Ascending aorta (tissue), 2 donors: ENCODE data around the gene NPIPB2. TPM values are rescaled to one million over a fixed set of nuclear protein-coding genes. Genes with fewer than 3 reads are reported as not detected.
"Not testable (repeated sequence)": the region's sequence is repeated elsewhere in the genome, so short reads cannot be mapped to it uniquely, and the experiment has no call there.

Source experiments
- DNase-seq, 2 donors: peaks; one replicate each; pipeline ENCODE4 v3.0.0-alpha.2; 2019; ENCODE audit warnings: low spot score in 2 of 2
- H3K27ac ChIP-seq, 2 donors: fragments of 200-600 bp; sonication (generic); one replicate each; pipeline ENCODE4 v1.5.1; 2016 to 2017; ENCODE audit warnings: mild to moderate bottlenecking in 1 of 2
- H3K27me3 ChIP-seq: fragments of 200-600 bp; sonication (generic); one replicate; pipeline ENCODE4 v1.5.1; 2017
- H3K36me3 ChIP-seq, 2 donors: fragments of 200-600 bp; sonication (generic); one replicate each; pipeline ENCODE4 v1.5.1; 2016
- H3K4me1 ChIP-seq, 2 donors: fragments of 200-600 bp; sonication (generic); one replicate each; pipeline ENCODE4 v1.5.1; 2016 to 2017; ENCODE audit warnings: mild to moderate bottlenecking in 1 of 2
- H3K4me3 ChIP-seq, 2 donors: fragments of 200-600 bp; sonication (generic); one replicate each; pipeline ENCODE4 v1.5.1; 2016 to 2017; ENCODE audit warnings: mild to moderate bottlenecking in 1 of 2
- H3K9me3 ChIP-seq, 2 donors: fragments of 200-600 bp; sonication (generic); one replicate each; pipeline ENCODE4 v1.5.1; 2016
- intact Hi-C: fragments of 100-400 bp; cut with DNase I; formaldehyde crosslinking; loops from one replicate; pipeline ENCODE4 v1.15.1; 2023
- total RNA-seq: library from RNA; depleted of rRNA; stranded (reverse); fragments of >200 nt; gene quantifications from one replicate; pipeline ENCODE4 v1.1.0, GENCODE V29; 2016
- TF ChIP-seq, protein P1 (sequence below), 3 experiments: fragments of 200-600 bp in 2 of 3; fragments of 450-650 bp in 1 of 3; sonication (generic) in 2 of 3; IDR thresholded peaks; one replicate each; pipeline ENCODE4 v1.5.1; 2016 to 2019; ENCODE audit warnings: antibody characterized with exemption in 3 of 3, mild to moderate bottlenecking in 1 of 3, moderate library complexity in 1 of 3

The NPIPB2 gene
- total RNA-seq, 1 donor from 2014 or later, result 28.1 TPM

DNA sequence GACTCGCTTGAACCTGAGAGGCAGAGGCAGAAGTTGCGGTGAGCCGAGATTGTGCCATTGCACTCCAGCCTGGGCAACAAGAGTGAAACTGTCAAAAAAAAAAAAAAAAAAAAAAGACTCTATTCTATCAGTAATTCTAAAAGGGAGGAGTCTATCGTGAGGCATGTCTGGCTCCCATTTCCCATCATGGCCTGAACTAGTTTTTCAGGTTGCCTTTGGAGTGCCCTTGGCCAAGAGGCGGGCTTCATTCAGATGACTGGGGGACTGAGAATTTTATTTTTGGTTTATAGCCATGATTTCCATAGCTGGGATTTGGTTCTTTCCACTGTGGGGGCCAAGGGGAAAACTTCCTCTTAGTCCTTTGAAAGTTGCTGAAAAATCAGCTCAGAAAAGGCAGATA is 31.2 kb upstream of the NPIPB2 start:
- Histone ChIP-seq H3K27me3 (no peaks in the 10 kb centered on the region), H3K36me3 (peaks cover 5 to 18% of the 10 kb centered on the region in 2 donors), H3K4me1 (peaks cover 0 to 8% of the 10 kb centered on the region in 2 donors), H3K9me3 (no peaks in the 10 kb centered on the region), H3K4me3 (no peak overlapping the region), H3K27ac (no peak overlapping the region)
- no peak for DNase-seq
- intact Hi-C loops, result no loop called here
- TF ChIP-seq, protein P1, sequence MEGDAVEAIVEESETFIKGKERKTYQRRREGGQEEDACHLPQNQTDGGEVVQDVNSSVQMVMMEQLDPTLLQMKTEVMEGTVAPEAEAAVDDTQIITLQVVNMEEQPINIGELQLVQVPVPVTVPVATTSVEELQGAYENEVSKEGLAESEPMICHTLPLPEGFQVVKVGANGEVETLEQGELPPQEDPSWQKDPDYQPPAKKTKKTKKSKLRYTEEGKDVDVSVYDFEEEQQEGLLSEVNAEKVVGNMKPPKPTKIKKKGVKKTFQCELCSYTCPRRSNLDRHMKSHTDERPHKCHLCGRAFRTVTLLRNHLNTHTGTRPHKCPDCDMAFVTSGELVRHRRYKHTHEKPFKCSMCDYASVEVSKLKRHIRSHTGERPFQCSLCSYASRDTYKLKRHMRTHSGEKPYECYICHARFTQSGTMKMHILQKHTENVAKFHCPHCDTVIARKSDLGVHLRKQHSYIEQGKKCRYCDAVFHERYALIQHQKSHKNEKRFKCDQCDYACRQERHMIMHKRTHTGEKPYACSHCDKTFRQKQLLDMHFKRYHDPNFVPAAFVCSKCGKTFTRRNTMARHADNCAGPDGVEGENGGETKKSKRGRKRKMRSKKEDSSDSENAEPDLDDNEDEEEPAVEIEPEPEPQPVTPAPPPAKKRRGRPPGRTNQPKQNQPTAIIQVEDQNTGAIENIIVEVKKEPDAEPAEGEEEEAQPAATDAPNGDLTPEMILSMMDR (IDR thresholded peaks at IDR 0.05), result no peak

DNA sequence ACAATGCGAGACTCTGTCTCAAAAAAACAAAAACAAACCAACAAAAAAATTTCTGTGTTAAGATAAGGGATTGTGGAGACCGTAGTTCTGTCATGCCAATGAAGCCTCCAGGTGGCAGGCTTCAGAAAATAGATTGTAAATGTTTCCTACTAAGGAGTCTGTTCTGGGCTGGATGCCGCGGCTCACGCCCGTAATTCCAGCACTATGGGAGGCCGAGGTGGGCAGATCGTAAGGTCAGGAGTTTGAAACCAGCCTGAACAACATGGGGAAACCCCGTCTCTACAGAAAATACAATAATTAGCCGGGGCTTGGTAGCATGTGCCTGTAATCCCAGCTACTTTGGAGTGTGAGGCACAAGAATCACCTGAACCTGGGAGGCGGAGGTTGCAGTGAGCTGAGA is 30.3 kb upstream of the NPIPB2 start:
- Histone ChIP-seq H3K4me3 (no peak overlapping the region), H3K4me1 (peaks cover 0 to 8% of the 10 kb centered on the region in 2 donors), H3K27ac (no peak overlapping the region), H3K27me3 (no peaks in the 10 kb centered on the region), H3K36me3 (peaks cover 5 to 18% of the 10 kb centered on the region in 2 donors), H3K9me3 (no peaks in the 10 kb centered on the region)
- TF ChIP-seq, protein P1 (IDR thresholded peaks at IDR 0.05), result no peak
- DNase-seq, result no peak
- intact Hi-C loops, result no loop called here

DNA sequence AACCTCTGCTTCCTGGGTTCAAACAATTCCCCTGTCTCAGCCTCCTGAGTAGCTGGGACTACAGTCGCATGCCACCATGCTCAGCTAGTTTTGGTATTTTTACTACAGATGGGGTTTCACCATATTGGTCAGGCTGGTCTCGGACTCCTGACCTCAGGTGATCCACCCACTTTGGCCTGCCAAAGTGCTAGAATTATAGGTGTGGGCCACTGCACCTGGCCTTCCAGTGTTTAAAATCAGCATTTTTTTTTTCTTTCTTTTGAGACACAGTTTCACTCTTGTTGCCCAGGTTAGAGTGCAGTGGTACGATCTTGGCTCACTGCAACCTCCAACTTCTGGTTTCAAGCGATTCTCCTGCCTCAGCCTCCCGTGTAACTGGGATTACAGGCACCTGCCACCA is 28.4 kb upstream of the NPIPB2 start:
- H3K4me1 ChIP-seq, H3K4me3 ChIP-seq, DNase-seq, H3K9me3 ChIP-seq, intact Hi-C loops, H3K27me3 ChIP-seq, H3K27ac ChIP-seq: not testable (repeated sequence)
- H3K36me3 ChIP-seq, result peaks cover 5 to 18% of the 10 kb centered on the region in 2 donors

DNA sequence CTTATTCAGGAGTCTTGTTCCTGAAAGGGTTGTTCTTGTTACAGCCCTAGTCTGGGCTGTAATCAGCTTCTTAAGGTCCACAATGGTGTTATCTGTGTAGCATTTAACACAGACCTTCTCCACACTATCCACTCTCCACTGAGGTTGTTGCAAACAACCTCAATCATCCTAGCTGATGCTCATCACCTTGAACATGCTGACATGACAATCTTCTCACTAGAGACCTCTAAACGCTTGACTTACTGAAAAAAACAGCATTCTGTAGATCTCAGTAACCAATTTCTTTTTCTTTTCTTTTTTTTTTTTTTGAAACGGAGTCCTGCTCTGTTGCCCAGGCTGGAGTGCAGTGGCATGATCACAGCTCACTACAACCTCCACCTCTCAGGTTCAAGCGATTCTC is 26.7 kb upstream of the NPIPB2 start:
- DNase-seq, result no peak
- Histone ChIP-seq H3K9me3 (no peaks in the 10 kb centered on the region), H3K4me3 (no peak overlapping the region), H3K27me3 (no peaks in the 10 kb centered on the region), H3K36me3 (peaks cover 5 to 15% of the 10 kb centered on the region in 2 donors), H3K27ac (no peak overlapping the region), H3K4me1 (no peaks in the 10 kb centered on the region)
- TF ChIP-seq, protein P1 (IDR thresholded peaks at IDR 0.05), result no peak
- intact Hi-C loops, result no loop called here

DNA sequence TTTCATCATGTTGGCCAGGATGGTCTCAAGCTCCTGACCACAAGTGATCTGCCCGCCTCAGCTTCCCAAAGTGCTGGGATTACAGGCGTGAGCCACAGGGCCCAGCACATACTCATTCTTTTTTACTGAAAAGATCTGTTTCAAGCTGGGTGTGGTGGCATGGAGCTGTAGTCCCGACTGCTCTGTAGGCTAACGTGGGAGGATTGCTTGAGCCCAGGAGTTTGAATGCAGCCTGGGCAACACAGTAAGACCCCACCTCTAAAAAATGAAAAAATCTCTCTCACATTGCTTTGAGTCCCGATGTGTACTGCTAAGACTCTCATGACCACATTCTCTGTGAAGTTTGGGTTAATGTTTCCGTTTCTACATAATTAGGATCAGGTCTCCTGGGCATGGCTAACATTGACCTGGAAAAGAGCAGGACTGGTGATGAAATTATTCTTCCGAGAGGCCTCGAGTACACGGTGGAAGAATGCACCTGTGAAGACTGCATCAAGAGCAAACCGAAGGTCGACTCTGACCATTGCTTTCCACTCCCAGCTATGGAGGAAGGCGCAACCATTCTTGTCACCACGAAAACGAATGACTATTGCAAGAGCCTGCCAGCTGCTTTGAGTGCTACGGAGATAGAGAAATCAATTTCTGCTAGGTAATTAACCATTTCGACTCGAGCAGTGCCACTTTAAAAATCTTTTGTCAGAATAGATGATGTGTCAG is 25.5 kb upstream of the NPIPB2 start:
- Histone ChIP-seq H3K36me3 (peaks cover 2 to 5% of the 10 kb centered on the region in 2 donors), H3K27me3 (no peaks in the 10 kb centered on the region), H3K4me1 (no peaks in the 10 kb centered on the region), H3K9me3 (no peaks in the 10 kb centered on the region), H3K27ac (no peak overlapping the region), H3K4me3 (no peak overlapping the region)
- DNase-seq, result no peak
- TF ChIP-seq, protein P1 (IDR thresholded peaks at IDR 0.05), result no peak
- intact Hi-C loops, result no loop called here

DNA sequence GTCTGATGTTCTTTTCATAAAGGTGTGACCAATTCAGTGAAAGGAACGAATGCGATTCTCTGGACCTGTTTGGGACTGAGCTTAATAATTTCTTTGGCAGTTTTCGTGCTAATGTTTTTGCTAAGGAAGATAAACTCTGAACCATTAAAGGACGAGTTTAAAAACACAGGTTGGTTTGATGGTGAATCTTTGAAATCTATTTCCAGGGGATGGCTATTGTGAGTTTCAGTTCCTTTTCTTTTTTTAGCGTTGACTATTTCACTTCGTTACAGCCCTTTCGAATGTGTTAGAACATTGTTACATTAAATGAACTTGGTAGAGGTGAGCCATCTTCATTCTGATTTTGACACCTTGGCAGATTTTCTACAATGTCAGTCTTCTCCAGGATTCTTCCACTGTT is 24.3 kb upstream of the NPIPB2 start:
- Histone ChIP-seq H3K27ac (no peak overlapping the region), H3K9me3 (no peaks in the 10 kb centered on the region), H3K36me3 (no peaks in the 10 kb centered on the region), H3K27me3 (no peaks in the 10 kb centered on the region), H3K4me3 (no peak overlapping the region), H3K4me1 (no peaks in the 10 kb centered on the region)
- intact Hi-C loops, result no loop called here
- no peak for DNase-seq
- TF ChIP-seq, protein P1 (IDR thresholded peaks at IDR 0.05), result no peak
